Motor neuron (in vitro differentiated cells): Measurements from ENCODE around the gene MKRN2OS. TPM values are rescaled to one million over a fixed set of nuclear protein-coding genes. Genes with fewer than 3 reads are reported as not detected.
A peak's percentile ranks its signal among the peaks of the same experiment; 100 is the strongest.
"Not testable (repeated sequence)": the region's sequence is repeated elsewhere in the genome, so short reads cannot be mapped to it uniquely, and the experiment has no call there.

Experiments
- ATAC-seq, 8 experiments: fragments of 200-7000 bp; cut with Tn5 transposase; replicated peaks in 6 of 8; 2 replicates each; pipeline ENCODE4 v1.8.0; 2021; ENCODE audit warnings: mild to moderate bottlenecking in 8 of 8, moderate library complexity in 8 of 8
- H3K27ac ChIP-seq, 2 donors: fragments of 250-450 bp; sonication (Bioruptor Pico); 2 replicates each; pipeline ENCODE4 v1.9.0; 2021; ENCODE audit warnings: antibody characterized with exemption in 2 of 2, mild to moderate bottlenecking in 2 of 2, moderate library complexity in 1 of 2
- H3K4me1 ChIP-seq, 2 donors: fragments of 250-450 bp; sonication (Bioruptor Pico); replicated peaks in 1 of 2; 2 replicates each; pipeline ENCODE4 v1.6.1; 2021; ENCODE audit warnings: antibody characterized with exemption in 2 of 2, mild to moderate bottlenecking in 2 of 2, moderate library complexity in 1 of 2
- H3K4me3 ChIP-seq, 5 donors: fragments of 250-450 bp; sonication (Bioruptor Pico); 2 replicates each; pipeline ENCODE4 v1.9.0; 2021; ENCODE audit warnings: antibody characterized with exemption in 5 of 5, mild to moderate bottlenecking in 5 of 5, moderate library complexity in 4 of 5
- WGBS, 10 experiments: fragments of 450-650 bp; shearing (Covaris generic); methylation state at CpG; one replicate each; pipeline ENCODE4 v1.0.0; 2022; 5-methylcytosine and 5-hydroxymethylcytosine counted together
- in situ Hi-C, 9 experiments: fragments of 400-800 bp; cut with MboI; loops; one replicate each; pipeline ENCODE4 v1.15.0; 2021; ENCODE audit warnings: low sequenced_read_pairs in 9 of 9, low pct_unique_long_range_greater_than_20kb in 2 of 9; ENCODE audit not compliant: unreplicated experiment in 9 of 9
- total RNA-seq, 8 experiments: library from RNA; unstranded; fragments of 300-600 nt; gene quantifications; 2 replicates each; pipeline versions ENCODE4 v1.2.3 to v1.2.4, GENCODE V29; 2022

MKRN2OS gene
- total RNA-seq, 8 experiments from 2014 or later = 0.33 to 3.8 (median 1.1) TPM

- peak in 2 of 8 experiments; percentile 3 to 4 for ATAC-seq
- peak overlapping the region; percentile 82 to 97 (median 83) for H3K4me3 ChIP-seq
- 0 to 3% (median 2%) methylated on average over 2 to 17 of the region's 18 CpGs for WGBS, 10 experiments
- in situ Hi-C loops = no loop called here
- H3K27ac ChIP-seq = peak overlapping the region; percentile 95 to 96
- peaks cover 8 to 31% of the 10 kb centered on the region in 2 donors for H3K4me1 ChIP-seq
Observed at GRCh38 chr3:12557473-12558100, 12.3 kb upstream of the MKRN2OS start.

GRCh38 chr3:12556690-12557472 lies 11.6 kb upstream of the MKRN2OS start, which contains the start of gene MKRN2:
TSS of gene MKRN2 (plus strand) at chr3:12557087. CDS start at chr3:12557151, 64 bp downstream.
- H3K27ac ChIP-seq = peak within 1 kb of the TSS; percentile 95 to 96
- 0 to 2% (median 0%) methylated on average over 1 to 17 of the region's 77 CpGs; no CpG with 5 or more reads in 3 of the 10 experiments for WGBS, 10 experiments
- H3K4me1 ChIP-seq = peaks cover 6 to 28% of the 10 kb centered on the region in 2 donors
- ATAC-seq = peak; percentile 88 to 95 (median 94)
- in situ Hi-C loops = no loop called here
- H3K4me3 ChIP-seq = peak within 1 kb of the TSS; percentile 82 to 97 (median 83)

- Histone ChIP-seq H3K4me1 (peaks cover 6 to 28% of the 10 kb centered on the region in 2 donors), H3K4me3 (peak overlapping the region; percentile 82 to 97 (median 83)), H3K27ac (peak overlapping the region; percentile 53 to 96)
- WGBS, 10 experiments = 0 to 36% (median 13%) methylated on average over 2 to 8 of the region's 8 CpGs; no CpG with 5 or more reads in 1 of the 10 experiments
- in situ Hi-C loops = no loop called here
- peak in 1 of 8 experiments; percentile 2 for ATAC-seq
Observed at GRCh38 chr3:12556314-12556689, 11.0 kb upstream of the MKRN2OS start.

- H3K27ac ChIP-seq = peak overlapping the region; percentile 66
- ATAC-seq = peak in 1 of 8 experiments; percentile 1
- 0 to 66% (median 10%) methylated on average over 1 to 15 of the region's 26 CpGs; no CpG with 5 or more reads in 1 of the 10 experiments for WGBS, 10 experiments
- in situ Hi-C loops = no loop called here
- H3K4me3 ChIP-seq = peak overlapping the region; percentile 22 to 32 (median 23)
- peaks cover 0 to 13% of the 10 kb centered on the region in 2 donors for H3K4me1 ChIP-seq
Observed at GRCh38 chr3:12553921-12554391, 8.7 kb upstream of the MKRN2OS start.

GRCh38 chr3:12549971-12550760 lies 4.9 kb upstream of the MKRN2OS start:
- WGBS, 10 experiments = 0 to 100% (median 64%) methylated on average over 1 to 7 of the region's 7 CpGs
- no peak overlapping the region for H3K4me3 ChIP-seq
- no peak for ATAC-seq
- in situ Hi-C loops = no loop called here
- H3K27ac ChIP-seq = no peak overlapping the region
- H3K4me1 ChIP-seq = no peaks in the 10 kb centered on the region

GRCh38 chr3:12544652-12545472 lies 437 bp downstream of the MKRN2OS start:
- H3K27ac ChIP-seq = no peak overlapping the region
- ATAC-seq = peak in 1 of 8 experiments; percentile 31
- no peaks in the 10 kb centered on the region for H3K4me1 ChIP-seq
- in situ Hi-C loops = no loop called here
- H3K4me3 ChIP-seq = no peak overlapping the region
- WGBS, 10 experiments = 46 to 90% (median 75%) methylated on average over 2 to 10 of the region's 11 CpGs

GRCh38 chr3:12543497-12543896 lies 1.8 kb downstream of the MKRN2OS start:
- ATAC-seq, in situ Hi-C loops: not testable (repeated sequence)

GRCh38 chr3:12541625-12542024 lies 3.7 kb downstream of the MKRN2OS start:
- no peak overlapping the region for H3K4me3 ChIP-seq
- ATAC-seq = peak in 1 of 8 experiments; percentile 41
- in situ Hi-C loops = no loop called here
- H3K4me1 ChIP-seq = no peaks in the 10 kb centered on the region
- no peak overlapping the region for H3K27ac ChIP-seq
- WGBS, 10 experiments = 40 to 100% (median 95%) methylated on average over 1 to 4 of the region's 8 CpGs

More at GRCh38 chr3:12543497-12543896, 1.8 kb downstream of the MKRN2OS start:
- not testable (repeated sequence) for H3K4me3 ChIP-seq, H3K27ac ChIP-seq, H3K4me1 ChIP-seq
- WGBS, 10 experiments = 80 to 100% (median 96%) methylated on average over 1 to 8 of the region's 12 CpGs; no CpG with 5 or more reads in 3 of the 10 experiments

- H3K27ac ChIP-seq = no peak overlapping the region
- WGBS, 10 experiments = 80 to 100% (median 94%) methylated on average over 1 to 4 of the region's 6 CpGs; no CpG with 5 or more reads in 5 of the 10 experiments
- in situ Hi-C loops = no loop called here
- ATAC-seq = no peak
- no peaks in the 10 kb centered on the region for H3K4me1 ChIP-seq
- H3K4me3 ChIP-seq = no peak overlapping the region
Observed at GRCh38 chr3:12536423-12536822, 8.9 kb downstream of the MKRN2OS start.

GRCh38 chr3:12532182-12532581 lies 13.1 kb downstream of the MKRN2OS start:
- no peak overlapping the region for H3K4me3 ChIP-seq
- in situ Hi-C loops = no loop called here
- no peaks in the 10 kb centered on the region for H3K4me1 ChIP-seq
- WGBS, 10 experiments = 76 to 100% (median 100%) methylated on average over 1 to 3 of the region's 5 CpGs; no CpG with 5 or more reads in 2 of the 10 experiments
- no peak overlapping the region for H3K27ac ChIP-seq
- ATAC-seq = no peak

GRCh38 chr3:12527757-12528143 lies 17.5 kb downstream of the MKRN2OS start:
- no peaks in the 10 kb centered on the region for H3K4me1 ChIP-seq

GRCh38 chr3:12522721-12523120 lies 22.6 kb downstream of the MKRN2OS start:
- Histone ChIP-seq H3K4me3 (no peak overlapping the region), H3K4me1 (no peaks in the 10 kb centered on the region), H3K27ac (no peak overlapping the region)
- in situ Hi-C loops = no loop called here
- 89 to 100% (median 100%) methylated on average over 1 of the region's 1 CpG; no CpG with 5 or more reads in 4 of the 10 experiments for WGBS, 10 experiments
- ATAC-seq = no peak

More at GRCh38 chr3:12527757-12528143, 17.5 kb downstream of the MKRN2OS start:
- 88 to 100% (median 98%) methylated on average over 1 to 3 of the region's 3 CpGs; no CpG with 5 or more reads in 4 of the 10 experiments for WGBS, 10 experiments
- Histone ChIP-seq H3K4me3 (no peak overlapping the region), H3K27ac (no peak overlapping the region)
- no peak for ATAC-seq
- in situ Hi-C loops = no loop called here
